ENCODE measurements around the gene IL10RB.

- TF ChIP-seq CTCF (IDR thresholded peaks at IDR 0.05), result no peak
- TF ChIP-seq POLR2A (IDR thresholded peaks at IDR 0.05), result no peak
- no peak for TF ChIP-seq POLR2AphosphoS5 (IDR thresholded peaks at IDR 0.05)
These were observed 35.9 kb downstream of the IL10RB start for GRCh38 chr21:33302055-33302454.

Measured in breast epithelium (tissue), 3 donors.